Liver (tissue), 9 donors: ENCODE results near the gene TTC28. TPM values are rescaled to one million over a fixed set of nuclear protein-coding genes. Genes with fewer than 3 reads are reported as not detected.

Experiments
- DNase-seq: peaks from one replicate; pipeline ENCODE4 v3.0.0-alpha.2; 2017; ENCODE audit warnings: low spot score
- H3K27ac ChIP-seq, 2 donors: one replicate each; pipeline ENCODE4 v1.7.0; 2013; ENCODE audit warnings: inconsistent platforms in 2 of 2, low read length in 2 of 2, control low read depth in 1 of 2, low read depth in 1 of 2, mild to moderate bottlenecking in 1 of 2
- H3K27me3 ChIP-seq, 4 donors: one replicate each; pipeline versions ENCODE4 v1.6.1 to v1.7.0; 2013; ENCODE audit warnings: low read length in 3 of 4, inconsistent platforms in 1 of 4, mild to moderate bottlenecking in 1 of 4, moderate library complexity in 1 of 4; ENCODE audit not compliant: control insufficient read depth in 4 of 4, insufficient read depth in 4 of 4
- H3K36me3 ChIP-seq, 4 donors: one replicate each; pipeline versions ENCODE4 v1.6.1 to v1.7.0; 2013; ENCODE audit warnings: low read length in 3 of 4, mild to moderate bottlenecking in 3 of 4, low read depth in 1 of 4, moderate library complexity in 1 of 4; ENCODE audit not compliant: control insufficient read depth in 4 of 4, insufficient read depth in 3 of 4
- H3K4me1 ChIP-seq, 4 donors: one replicate each; pipeline versions ENCODE4 v1.6.1 to v1.7.0; 2013; ENCODE audit warnings: low read length in 3 of 4, mild to moderate bottlenecking in 3 of 4, moderate library complexity in 1 of 4; ENCODE audit not compliant: control insufficient read depth in 4 of 4, insufficient read depth in 4 of 4
- H3K4me3 ChIP-seq, 3 donors: one replicate each; pipeline versions ENCODE4 v1.6.1 to v1.7.0; 2013; ENCODE audit warnings: low read length in 3 of 3, control low read depth in 1 of 3, low read depth in 1 of 3, mild to moderate bottlenecking in 1 of 3
- H3K9ac ChIP-seq, 2 donors: one replicate each; pipeline ENCODE4 v1.7.0; 2013; ENCODE audit warnings: low read length in 2 of 2, mild to moderate bottlenecking in 2 of 2, moderate library complexity in 2 of 2, control low read depth in 1 of 2, low read depth in 1 of 2
- H3K9me3 ChIP-seq, 4 donors: one replicate each; pipeline versions ENCODE4 v1.6.1 to v1.7.0; 2013; ENCODE audit warnings: low read length in 3 of 4; ENCODE audit not compliant: control insufficient read depth in 4 of 4
- FOXA1 ChIP-seq: IDR thresholded peaks from 2 replicates; pipeline ENCODE4 v1.6.1; 2016; ENCODE audit warnings: antibody characterized with exemption
- FOXA2 ChIP-seq: IDR thresholded peaks from 2 replicates; pipeline ENCODE4 v1.6.1; 2016; ENCODE audit warnings: antibody characterized with exemption
- GABPA ChIP-seq, 2 donors: IDR thresholded peaks in 1 of 2; conservative IDR thresholded peaks in 1 of 2; 2 replicates each; pipeline ENCODE4 v1.6.1; 2016; ENCODE audit warnings: antibody characterized with exemption in 2 of 2, mild to moderate bottlenecking in 1 of 2, moderate library complexity in 1 of 2
- HNF4A ChIP-seq, 2 donors: conservative IDR thresholded peaks; 2 replicates each; pipeline ENCODE4 v1.6.1; 2016; ENCODE audit warnings: antibody characterized with exemption in 2 of 2, mild to moderate bottlenecking in 2 of 2
- JUND ChIP-seq, 2 donors: IDR thresholded peaks; 2 replicates each; pipeline ENCODE4 v1.6.1; 2016; ENCODE audit warnings: antibody characterized with exemption in 2 of 2
- MAX ChIP-seq: IDR thresholded peaks from 2 replicates; pipeline ENCODE4 v1.6.1; 2016; ENCODE audit warnings: antibody characterized with exemption
- NR2F2 ChIP-seq: IDR thresholded peaks from 2 replicates; pipeline ENCODE4 v1.6.1; 2016; ENCODE audit warnings: antibody characterized with exemption
- RAD21 ChIP-seq, 2 donors: IDR thresholded peaks; 2 replicates each; pipeline ENCODE4 v1.6.1; 2016; ENCODE audit warnings: antibody characterized with exemption in 2 of 2, mild to moderate bottlenecking in 2 of 2
- SP1 ChIP-seq: IDR thresholded peaks from 2 replicates; pipeline ENCODE4 v1.6.1; 2018; ENCODE audit warnings: antibody characterized with exemption, mild to moderate bottlenecking
- TAF1 ChIP-seq: conservative IDR thresholded peaks from 2 replicates; pipeline ENCODE4 v1.6.1; 2016; ENCODE audit warnings: antibody characterized with exemption, mild to moderate bottlenecking
- YY1 ChIP-seq: IDR thresholded peaks from 2 replicates; pipeline ENCODE4 v1.6.1; 2016; ENCODE audit warnings: antibody characterized with exemption, mild to moderate bottlenecking
- WGBS: extraction: QIAGEN DNeasy Blood & Tissue Kit; methylation state at CpG from one replicate; pipeline ENCODE4 v1.1.7; 2013; 5-methylcytosine and 5-hydroxymethylcytosine counted together
- polyA plus RNA-seq, 2 donors: library from polyadenylated mRNA; stranded (reverse) in 1 of 2; unstranded in 1 of 2; fragments of 200-250 nt in 1 of 2; fragments of >200 nt in 1 of 2; fragmentation: Nextera tagmentation in 1 of 2; extraction: Ambion mirVana in 1 of 2; gene quantifications; one replicate each; pipeline versions ENCODE4 v1.2.1 to v1.2.3, GENCODE V29; 2013 to 2015
- total RNA-seq, 2 donors: library from RNA; depleted of rRNA; stranded (reverse); fragments of >200 nt; gene quantifications; one replicate each; pipeline ENCODE4 v1.2.3, GENCODE V29; 2014
- TF ChIP-seq, protein P1 (sequence below): IDR thresholded peaks from 2 replicates; pipeline ENCODE4 v1.6.1; 2016; ENCODE audit warnings: antibody characterized with exemption
- TF ChIP-seq, protein P2 (sequence below): IDR thresholded peaks from 2 replicates; pipeline ENCODE4 v1.6.1; 2016; ENCODE audit warnings: antibody characterized with exemption, mild to moderate bottlenecking
- TF ChIP-seq, protein P3 (sequence below): fragments of 150-350 bp; IDR thresholded peaks from 2 replicates; pipeline ENCODE4 v1.5.1; 2017; ENCODE audit warnings: improper control_type of control experiment, low read depth, low read length; ENCODE audit not compliant: missing input control
- donor health status: healthy.
- donor health status: healthy.
- donor health status: healthy.
- donor health status: healthy.
- donor health status: healthy.

The TTC28 gene
- total and polyA plus RNA-seq, 4 donors = 4.2 to 19.4 (median 5.9) TPM

GRCh38 chr22:28449041-28449440 is 230.6 kb downstream of the TTC28 start:
- H3K27me3 ChIP-seq = no peaks in the 10 kb centered on the region
- 89% methylated on average over 1 of the region's 1 CpG for WGBS
- H3K27ac ChIP-seq = no peak overlapping the region
- H3K36me3 ChIP-seq = no peaks in the 10 kb centered on the region
- no peak overlapping the region for H3K4me3 ChIP-seq
- no peaks in the 10 kb centered on the region for H3K4me1 ChIP-seq
- no peak for TF ChIP-seq GABPA (IDR thresholded peaks at IDR 0.05 in 1 of 2, conservative IDR thresholded peaks at IDR 0.05 in 1 of 2)
- TF ChIP-seq NR2F2 = no peak
- TF ChIP-seq MAX = no peak
- no peak for TF ChIP-seq FOXA2
- no peak for TF ChIP-seq FOXA1
- TF ChIP-seq, protein P1, sequence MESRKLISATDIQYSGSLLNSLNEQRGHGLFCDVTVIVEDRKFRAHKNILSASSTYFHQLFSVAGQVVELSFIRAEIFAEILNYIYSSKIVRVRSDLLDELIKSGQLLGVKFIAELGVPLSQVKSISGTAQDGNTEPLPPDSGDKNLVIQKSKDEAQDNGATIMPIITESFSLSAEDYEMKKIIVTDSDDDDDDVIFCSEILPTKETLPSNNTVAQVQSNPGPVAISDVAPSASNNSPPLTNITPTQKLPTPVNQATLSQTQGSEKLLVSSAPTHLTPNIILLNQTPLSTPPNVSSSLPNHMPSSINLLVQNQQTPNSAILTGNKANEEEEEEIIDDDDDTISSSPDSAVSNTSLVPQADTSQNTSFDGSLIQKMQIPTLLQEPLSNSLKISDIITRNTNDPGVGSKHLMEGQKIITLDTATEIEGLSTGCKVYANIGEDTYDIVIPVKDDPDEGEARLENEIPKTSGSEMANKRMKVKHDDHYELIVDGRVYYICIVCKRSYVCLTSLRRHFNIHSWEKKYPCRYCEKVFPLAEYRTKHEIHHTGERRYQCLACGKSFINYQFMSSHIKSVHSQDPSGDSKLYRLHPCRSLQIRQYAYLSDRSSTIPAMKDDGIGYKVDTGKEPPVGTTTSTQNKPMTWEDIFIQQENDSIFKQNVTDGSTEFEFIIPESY = no peak
- no peak for TF ChIP-seq TAF1
- TF ChIP-seq, protein P2, sequence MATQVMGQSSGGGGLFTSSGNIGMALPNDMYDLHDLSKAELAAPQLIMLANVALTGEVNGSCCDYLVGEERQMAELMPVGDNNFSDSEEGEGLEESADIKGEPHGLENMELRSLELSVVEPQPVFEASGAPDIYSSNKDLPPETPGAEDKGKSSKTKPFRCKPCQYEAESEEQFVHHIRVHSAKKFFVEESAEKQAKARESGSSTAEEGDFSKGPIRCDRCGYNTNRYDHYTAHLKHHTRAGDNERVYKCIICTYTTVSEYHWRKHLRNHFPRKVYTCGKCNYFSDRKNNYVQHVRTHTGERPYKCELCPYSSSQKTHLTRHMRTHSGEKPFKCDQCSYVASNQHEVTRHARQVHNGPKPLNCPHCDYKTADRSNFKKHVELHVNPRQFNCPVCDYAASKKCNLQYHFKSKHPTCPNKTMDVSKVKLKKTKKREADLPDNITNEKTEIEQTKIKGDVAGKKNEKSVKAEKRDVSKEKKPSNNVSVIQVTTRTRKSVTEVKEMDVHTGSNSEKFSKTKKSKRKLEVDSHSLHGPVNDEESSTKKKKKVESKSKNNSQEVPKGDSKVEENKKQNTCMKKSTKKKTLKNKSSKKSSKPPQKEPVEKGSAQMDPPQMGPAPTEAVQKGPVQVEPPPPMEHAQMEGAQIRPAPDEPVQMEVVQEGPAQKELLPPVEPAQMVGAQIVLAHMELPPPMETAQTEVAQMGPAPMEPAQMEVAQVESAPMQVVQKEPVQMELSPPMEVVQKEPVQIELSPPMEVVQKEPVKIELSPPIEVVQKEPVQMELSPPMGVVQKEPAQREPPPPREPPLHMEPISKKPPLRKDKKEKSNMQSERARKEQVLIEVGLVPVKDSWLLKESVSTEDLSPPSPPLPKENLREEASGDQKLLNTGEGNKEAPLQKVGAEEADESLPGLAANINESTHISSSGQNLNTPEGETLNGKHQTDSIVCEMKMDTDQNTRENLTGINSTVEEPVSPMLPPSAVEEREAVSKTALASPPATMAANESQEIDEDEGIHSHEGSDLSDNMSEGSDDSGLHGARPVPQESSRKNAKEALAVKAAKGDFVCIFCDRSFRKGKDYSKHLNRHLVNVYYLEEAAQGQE = no peak
- TF ChIP-seq JUND (IDR thresholded peaks at IDR 0.05) = no peak
- TF ChIP-seq HNF4A (conservative IDR thresholded peaks at IDR 0.05) = no peak
- TF ChIP-seq, protein P3, sequence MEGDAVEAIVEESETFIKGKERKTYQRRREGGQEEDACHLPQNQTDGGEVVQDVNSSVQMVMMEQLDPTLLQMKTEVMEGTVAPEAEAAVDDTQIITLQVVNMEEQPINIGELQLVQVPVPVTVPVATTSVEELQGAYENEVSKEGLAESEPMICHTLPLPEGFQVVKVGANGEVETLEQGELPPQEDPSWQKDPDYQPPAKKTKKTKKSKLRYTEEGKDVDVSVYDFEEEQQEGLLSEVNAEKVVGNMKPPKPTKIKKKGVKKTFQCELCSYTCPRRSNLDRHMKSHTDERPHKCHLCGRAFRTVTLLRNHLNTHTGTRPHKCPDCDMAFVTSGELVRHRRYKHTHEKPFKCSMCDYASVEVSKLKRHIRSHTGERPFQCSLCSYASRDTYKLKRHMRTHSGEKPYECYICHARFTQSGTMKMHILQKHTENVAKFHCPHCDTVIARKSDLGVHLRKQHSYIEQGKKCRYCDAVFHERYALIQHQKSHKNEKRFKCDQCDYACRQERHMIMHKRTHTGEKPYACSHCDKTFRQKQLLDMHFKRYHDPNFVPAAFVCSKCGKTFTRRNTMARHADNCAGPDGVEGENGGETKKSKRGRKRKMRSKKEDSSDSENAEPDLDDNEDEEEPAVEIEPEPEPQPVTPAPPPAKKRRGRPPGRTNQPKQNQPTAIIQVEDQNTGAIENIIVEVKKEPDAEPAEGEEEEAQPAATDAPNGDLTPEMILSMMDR = no peak
- DNase-seq = no peak
- H3K9me3 ChIP-seq = no peaks in the 10 kb centered on the region
- H3K9ac ChIP-seq = no peak overlapping the region

- WGBS = 90% methylated on average over 1 of the region's 1 CpG
These were observed 231.0 kb downstream of the TTC28 start for GRCh38 chr22:28448625-28449024.

More at GRCh38 chr22:28448625-28449024, 231.0 kb downstream of the TTC28 start:
- Histone ChIP-seq H3K36me3 (no peaks in the 10 kb centered on the region), H3K4me3 (no peak overlapping the region), H3K27ac (no peak overlapping the region), H3K27me3 (no peaks in the 10 kb centered on the region), H3K4me1 (peaks cover 0 to 1% (median under 1%) of the 10 kb centered on the region in 4 donors), H3K9ac (no peak overlapping the region), H3K9me3 (no peaks in the 10 kb centered on the region)
- TF ChIP-seq TAF1 = no peak
- no peak for TF ChIP-seq GABPA (IDR thresholded peaks at IDR 0.05 in 1 of 2, conservative IDR thresholded peaks at IDR 0.05 in 1 of 2)
- TF ChIP-seq MAX = no peak
- TF ChIP-seq YY1 = no peak
- TF ChIP-seq, protein P3 = no peak
- TF ChIP-seq FOXA1 = no peak
- no peak for TF ChIP-seq RAD21 (IDR thresholded peaks at IDR 0.05)
- no peak for TF ChIP-seq FOXA2
- TF ChIP-seq JUND (IDR thresholded peaks at IDR 0.05) = no peak
- TF ChIP-seq SP1 = no peak
- DNase-seq = no peak
